H9 (cell line): Measurements from ENCODE around the gene CORO2B. TPM values are rescaled to one million over a fixed set of nuclear protein-coding genes. Genes with fewer than 3 reads are reported as not detected.
A peak's percentile ranks its signal among the peaks of the same experiment; 100 is the strongest.

ENCODE experiments used
- DNase-seq: peaks from one replicate; pipeline ENCODE4 v3.0.0-alpha.2; 2017
- H2AFZ ChIP-seq: one replicate; pipeline ENCODE4 v1.6.1; 2013; ENCODE audit warnings: mild to moderate bottlenecking, low read length, control low read depth, moderate library complexity
- H2AK5ac ChIP-seq: 2 replicates; pipeline ENCODE4 v1.6.1; 2013; ENCODE audit warnings: low read length, control low read depth, mixed read lengths; ENCODE audit not compliant: insufficient read length
- H2BK120ac ChIP-seq: one replicate; pipeline ENCODE4 v1.6.1; 2013; ENCODE audit warnings: low read depth, mild to moderate bottlenecking, low read length, control low read depth, inconsistent platforms; ENCODE audit not compliant: poor library complexity, severe bottlenecking
- H2BK12ac ChIP-seq: 2 replicates; pipeline ENCODE4 v1.6.1; 2013; ENCODE audit warnings: low read length, control low read depth, mixed read lengths, low read depth; ENCODE audit not compliant: insufficient read length
- H2BK15ac ChIP-seq: 2 replicates; pipeline ENCODE4 v1.6.1; 2013; ENCODE audit warnings: low read depth, low read length, control low read depth
- H2BK20ac ChIP-seq: one replicate; pipeline ENCODE4 v1.6.1; 2013; ENCODE audit warnings: low read depth, mild to moderate bottlenecking, low read length, control low read depth, inconsistent platforms; ENCODE audit not compliant: poor library complexity, severe bottlenecking
- H2BK5ac ChIP-seq: 2 replicates; pipeline ENCODE4 v1.6.1; 2013; ENCODE audit warnings: low read length, control low read depth, mixed read lengths; ENCODE audit not compliant: insufficient read length
- H3K14ac ChIP-seq: 2 replicates; pipeline ENCODE4 v1.6.1; 2013; ENCODE audit warnings: low read length, control low read depth; ENCODE audit not compliant: insufficient read depth
- H3K18ac ChIP-seq: 2 replicates; pipeline ENCODE4 v1.6.1; 2013; ENCODE audit warnings: low read depth, mild to moderate bottlenecking, mixed read lengths, low read length, control low read depth; ENCODE audit not compliant: insufficient read length
- H3K23ac ChIP-seq: 2 replicates; pipeline ENCODE4 v1.6.1; 2013; ENCODE audit warnings: low read length, control low read depth, mixed read lengths, low read depth; ENCODE audit not compliant: insufficient read length
- H3K23me2 ChIP-seq: 2 replicates; pipeline ENCODE4 v1.6.1; 2013; ENCODE audit warnings: low read depth, mild to moderate bottlenecking, mixed read lengths, low read length, control low read depth; ENCODE audit not compliant: insufficient read length, poor library complexity, severe bottlenecking
- H3K27ac ChIP-seq: 2 replicates; pipeline ENCODE4 v1.5.1; 2013; ENCODE audit warnings: low read length, control low read depth, mixed read lengths, low read depth; ENCODE audit not compliant: insufficient read length
- H3K27me3 ChIP-seq: 2 replicates; pipeline ENCODE4 v1.6.1; 2013; ENCODE audit warnings: low read length, control low read depth, inconsistent platforms; ENCODE audit not compliant: insufficient read depth
- H3K4ac ChIP-seq: 2 replicates; pipeline ENCODE4 v1.6.1; 2013; ENCODE audit warnings: low read depth, mild to moderate bottlenecking, control low read depth, inconsistent platforms, low read length, moderate library complexity
- H3K4me1 ChIP-seq: 2 replicates; pipeline ENCODE4 v1.6.1; 2013; ENCODE audit warnings: low read length, control low read depth, inconsistent platforms; ENCODE audit not compliant: insufficient read depth
- H3K4me2 ChIP-seq: 2 replicates; pipeline ENCODE4 v1.6.1; 2013; ENCODE audit warnings: low read length, control low read depth, mixed read lengths; ENCODE audit not compliant: insufficient read length, insufficient read depth
- H3K56ac ChIP-seq: 2 replicates; pipeline ENCODE4 v1.6.1; 2013; ENCODE audit warnings: low read depth, mild to moderate bottlenecking, mixed read lengths, low read length, control low read depth; ENCODE audit not compliant: insufficient read length
- H3K79me1 ChIP-seq: 2 replicates; pipeline ENCODE4 v1.6.1; 2013; ENCODE audit warnings: low read depth, mild to moderate bottlenecking, moderate library complexity, low read length, control low read depth, inconsistent platforms; ENCODE audit not compliant: insufficient read depth, poor library complexity, severe bottlenecking
- H3K79me2 ChIP-seq: 2 replicates; pipeline ENCODE4 v1.6.1; 2013; ENCODE audit warnings: low read length, control low read depth, inconsistent platforms; ENCODE audit not compliant: insufficient read depth
- H3K9ac ChIP-seq: 2 replicates; pipeline ENCODE4 v1.6.1; 2013; ENCODE audit warnings: low read length, control low read depth, mixed read lengths; ENCODE audit not compliant: insufficient read length; ENCODE audit errors: extremely low read depth
- H3K9me3 ChIP-seq: one replicate; pipeline ENCODE4 v1.6.1; 2013; ENCODE audit warnings: low read depth, low read length, inconsistent platforms; ENCODE audit not compliant: control insufficient read depth
- H3T11ph ChIP-seq: one replicate; pipeline ENCODE4 v1.6.1; 2013; ENCODE audit warnings: mild to moderate bottlenecking, low read length, control low read depth, inconsistent platforms
- H4K20me1 ChIP-seq: one replicate; pipeline ENCODE4 v1.6.1; 2013; ENCODE audit not compliant: control insufficient read depth, insufficient read length, insufficient read depth
- H4K5ac ChIP-seq: 2 replicates; pipeline ENCODE4 v1.6.1; 2013; ENCODE audit warnings: low read depth, mild to moderate bottlenecking, mixed read lengths, low read length, control low read depth; ENCODE audit not compliant: insufficient read length
- H4K8ac ChIP-seq: replicated peaks from 2 replicates; pipeline ENCODE4 v1.6.1; 2013; ENCODE audit warnings: low read length, control low read depth, mixed read lengths, low read depth; ENCODE audit not compliant: insufficient read length
- H4K91ac ChIP-seq: 2 replicates; pipeline ENCODE4 v1.6.1; 2013; ENCODE audit warnings: low read depth, mild to moderate bottlenecking, moderate library complexity, mixed read lengths, low read length, control low read depth; ENCODE audit not compliant: insufficient read length
- H3K27ac Mint-ChIP-seq, 3 experiments: 2 replicates in 2 of 3; 3 replicates in 1 of 3; pipeline ENCODE4 v1.8.0; 2020 to 2021; ENCODE audit warnings: mixed read lengths in 3 of 3, mild to moderate bottlenecking in 1 of 3, moderate library complexity in 1 of 3
- H3K27me3 Mint-ChIP-seq: 2 replicates; pipeline ENCODE4 v1.8.0; 2021; ENCODE audit warnings: low read depth, mild to moderate bottlenecking, moderate library complexity, mixed read lengths
- H3K36me3 Mint-ChIP-seq, 3 experiments: 2 replicates in 2 of 3; 3 replicates in 1 of 3; pipeline ENCODE4 v1.8.0; 2020 to 2021; ENCODE audit warnings: low read depth in 3 of 3, mixed read lengths in 3 of 3; ENCODE audit not compliant: insufficient read depth in 1 of 3
- H3K4me1 Mint-ChIP-seq, 2 experiments: 2 replicates each; pipeline ENCODE4 v1.8.0; 2020; ENCODE audit warnings: mixed read lengths in 2 of 2
- H3K4me3 Mint-ChIP-seq, 2 experiments: 2 replicates in 1 of 2; 3 replicates in 1 of 2; pipeline ENCODE4 v1.8.0; 2020 to 2021; ENCODE audit warnings: mild to moderate bottlenecking in 2 of 2, mixed read lengths in 2 of 2, moderate library complexity in 1 of 2
- H3K9me3 Mint-ChIP-seq, 2 experiments: 2 replicates in 1 of 2; 3 replicates in 1 of 2; pipeline ENCODE4 v1.8.0; 2020; ENCODE audit warnings: mild to moderate bottlenecking in 2 of 2, mixed read lengths in 2 of 2, moderate library complexity in 1 of 2
- CTCF ChIP-seq: fragments of 200-600 bp; sonication (generic); conservative IDR thresholded peaks from 3 replicates; pipeline ENCODE4 v1.8.0; 2021; ENCODE audit warnings: antibody characterized with exemption, mild to moderate bottlenecking
- WGBS: extraction: QIAGEN DNeasy Blood & Tissue Kit; methylation state at CpG from one replicate; pipeline ENCODE4 v1.1.7; 2013; ENCODE audit warnings: missing lambda C conversion rate, low lambda C conversion rate, mixed read lengths; ENCODE audit not compliant: insufficient read length; ENCODE audit errors: extremely low coverage; 5-methylcytosine and 5-hydroxymethylcytosine counted together
- total RNA-seq: library from RNA; stranded (reverse); gene quantifications from 2 replicates; pipeline ENCODE4 v1.2.1, GENCODE V29; 2021

Gene CORO2B
- total RNA-seq, 1 experiment from 2014 or later: 3.1 TPM

DNA sequence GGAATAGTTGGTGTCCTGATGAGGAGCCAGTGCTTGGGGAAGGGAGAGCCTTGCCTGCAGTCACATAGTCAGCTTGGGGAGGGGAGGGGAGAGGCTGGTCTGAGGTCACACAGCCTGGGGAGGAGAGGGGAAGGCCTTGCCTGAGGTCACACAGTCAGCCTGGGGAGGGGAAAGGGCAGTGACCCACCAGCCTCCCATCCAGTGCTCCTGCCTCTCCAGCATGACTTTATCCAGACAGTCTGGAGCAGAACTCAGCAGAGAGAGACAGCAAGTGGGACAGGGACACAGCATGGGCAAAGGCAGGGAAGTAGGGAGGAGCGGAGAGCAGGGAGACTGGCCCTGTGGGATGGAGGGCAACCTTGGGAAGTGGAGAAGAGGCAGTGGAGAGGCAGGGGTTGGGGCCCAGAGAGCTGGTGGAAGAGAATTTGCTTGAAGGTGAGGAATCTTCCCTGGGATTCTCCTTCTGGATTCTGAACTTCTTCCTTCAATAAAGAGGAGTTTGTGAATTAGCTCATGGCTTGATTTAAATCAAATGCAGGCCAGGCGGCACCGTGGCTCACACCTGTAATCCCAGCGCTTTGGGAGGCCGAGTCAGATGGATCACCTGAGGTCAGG, 64.5 kb downstream of the CORO2B start:
- Histone ChIP-seq H4K5ac (no peak overlapping the region), H3K4ac (no peak overlapping the region), H3K9ac (no peak overlapping the region), H4K20me1 (no peaks in the 10 kb centered on the region), H3T11ph (no peak overlapping the region), H3K14ac (no peak overlapping the region), H2BK12ac (no peak overlapping the region), H3K4me1 (no peaks in the 10 kb centered on the region), H2BK120ac (no peak overlapping the region), H2BK20ac (no peak overlapping the region), H3K27me3 (no peaks in the 10 kb centered on the region), H2BK15ac (no peak overlapping the region), H3K79me1 (no peaks in the 10 kb centered on the region), H3K79me2 (no peaks in the 10 kb centered on the region), H3K27ac (no peak overlapping the region), H3K56ac (no peak overlapping the region), H3K23ac (no peak overlapping the region), H2AK5ac (no peak overlapping the region), H2AFZ (no peak overlapping the region), H4K8ac (no peak overlapping the region), H2BK5ac (no peak overlapping the region), H3K23me2 (peaks cover 3% of the 10 kb centered on the region), H3K9me3 (no peaks in the 10 kb centered on the region), H3K4me2 (no peak overlapping the region), H3K18ac (no peak overlapping the region), H4K91ac (no peak overlapping the region)
- DNase-seq: no peak
- peak overlapping the region in 1 of 3 experiments; percentile 62; a peak in 1 of 7 replicates for H3K27ac Mint-ChIP-seq
- H3K9me3 Mint-ChIP-seq: no peaks in the 10 kb centered on the region
- peaks cover 15 to 31% of the 10 kb centered on the region in 2 experiments for H3K4me1 Mint-ChIP-seq
- WGBS: no CpG with 5 or more reads among the region's 5 CpGs
- TF ChIP-seq CTCF: no peak
- H3K27me3 Mint-ChIP-seq: no peaks in the 10 kb centered on the region
- H3K4me3 Mint-ChIP-seq: no peak overlapping the region
- H3K36me3 Mint-ChIP-seq: no peaks in the 10 kb centered on the region
